ENCODE results near the gene MAT2B.

MAT2B gene

GRCh38 chr5:163506726-163507125 is 1.3 kb downstream of the MAT2B start:
- ChIA-PET POLR2A (ENCODE audit: low non-redundant PET) (interaction anchor here (0.6 to 1.0 kb wide), 2 partner anchors 12 to 46 kb away, joined by 3 to 6 read pairs; partner anchors contain the start of gene HMMR), CTCF (no interaction called here)
- TF ChIP-seq, protein P1, sequence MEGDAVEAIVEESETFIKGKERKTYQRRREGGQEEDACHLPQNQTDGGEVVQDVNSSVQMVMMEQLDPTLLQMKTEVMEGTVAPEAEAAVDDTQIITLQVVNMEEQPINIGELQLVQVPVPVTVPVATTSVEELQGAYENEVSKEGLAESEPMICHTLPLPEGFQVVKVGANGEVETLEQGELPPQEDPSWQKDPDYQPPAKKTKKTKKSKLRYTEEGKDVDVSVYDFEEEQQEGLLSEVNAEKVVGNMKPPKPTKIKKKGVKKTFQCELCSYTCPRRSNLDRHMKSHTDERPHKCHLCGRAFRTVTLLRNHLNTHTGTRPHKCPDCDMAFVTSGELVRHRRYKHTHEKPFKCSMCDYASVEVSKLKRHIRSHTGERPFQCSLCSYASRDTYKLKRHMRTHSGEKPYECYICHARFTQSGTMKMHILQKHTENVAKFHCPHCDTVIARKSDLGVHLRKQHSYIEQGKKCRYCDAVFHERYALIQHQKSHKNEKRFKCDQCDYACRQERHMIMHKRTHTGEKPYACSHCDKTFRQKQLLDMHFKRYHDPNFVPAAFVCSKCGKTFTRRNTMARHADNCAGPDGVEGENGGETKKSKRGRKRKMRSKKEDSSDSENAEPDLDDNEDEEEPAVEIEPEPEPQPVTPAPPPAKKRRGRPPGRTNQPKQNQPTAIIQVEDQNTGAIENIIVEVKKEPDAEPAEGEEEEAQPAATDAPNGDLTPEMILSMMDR (conservative IDR thresholded peaks at IDR 0.05; ENCODE audit: low read depth), result no peak
- DNase-seq (ENCODE audit: low spot score), result peak; percentile 45
- no peak overlapping the region for H3K27ac ChIP-seq

DNA sequence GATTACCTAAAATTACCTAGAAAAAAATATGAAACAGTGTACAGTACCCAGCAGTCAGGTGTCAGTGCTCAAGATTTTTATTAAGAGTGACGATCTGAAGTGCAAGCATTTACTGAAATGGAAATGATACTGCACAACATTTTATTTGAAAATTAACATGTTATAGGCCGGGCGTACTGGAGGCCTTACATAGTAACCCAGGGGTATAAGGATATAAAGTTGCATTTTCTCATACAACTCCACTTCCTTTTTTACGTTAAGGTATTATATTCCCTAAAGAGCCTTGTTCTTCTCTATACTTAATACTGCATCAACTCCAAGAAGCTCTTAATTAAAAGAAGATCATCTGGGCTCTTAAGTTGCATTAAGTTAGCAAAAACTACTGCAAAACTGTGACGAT is 3.3 kb downstream of the MAT2B start:
- POLR2A ChIA-PET (ENCODE audit: low non-redundant PET), result interaction anchor here (1.3 kb wide), 1 partner anchor 48 kb away, joined by 3 read pairs; the partner anchor contains the start of genes HMMR and NUDCD2
- DNase-seq (ENCODE audit: low spot score), result no peak
- CTCF ChIA-PET, result interaction anchor here (1.6 kb wide), 1 partner anchor 48 kb away, joined by 7 read pairs; the partner anchor contains the start of genes HMMR and NUDCD2
- peak overlapping the region; percentile 88 for H3K27ac ChIP-seq
- TF ChIP-seq, protein P1 (conservative IDR thresholded peaks at IDR 0.05; ENCODE audit: low read depth), result no peak

DNA sequence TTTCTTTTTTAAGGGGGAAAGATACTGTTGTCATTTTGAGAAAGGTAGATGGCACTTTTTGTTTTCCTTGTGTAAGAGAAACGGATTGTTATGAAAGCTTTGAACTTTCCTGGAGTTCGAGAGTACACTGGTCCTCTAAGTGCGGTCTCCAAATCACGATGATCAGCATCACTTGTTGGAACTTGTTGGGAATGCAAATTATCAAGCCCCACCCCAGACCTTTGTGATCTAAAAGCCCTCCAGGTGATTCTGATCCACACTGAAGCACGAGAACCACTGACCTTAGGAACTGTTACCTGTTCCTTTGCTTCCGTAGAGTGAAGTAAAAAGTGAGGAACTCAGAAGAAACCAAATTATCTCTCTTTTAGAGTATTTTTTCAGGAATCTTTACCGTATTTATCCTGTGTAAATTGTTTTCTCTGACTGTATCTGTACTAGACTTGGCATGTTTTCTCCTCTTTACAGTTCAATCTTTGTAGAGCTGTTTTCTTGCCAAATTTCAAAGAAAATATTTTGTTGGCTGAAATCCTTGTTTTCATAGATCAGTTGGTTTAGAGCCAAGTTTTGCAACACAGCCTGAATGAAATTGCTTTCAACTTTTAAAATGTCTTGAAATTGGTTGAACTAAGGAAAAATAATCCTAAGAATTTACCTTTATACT is 4.0 kb downstream of the MAT2B start:
- CTCF ChIA-PET, result interaction anchor here (0.6 kb wide), 2 partner anchors 123 to 807 kb away, joined by 3 read pairs; no protein-coding TSS in a partner anchor
- DNase-seq (ENCODE audit: low spot score), result peak; percentile 94
- POLR2A ChIA-PET (ENCODE audit: low non-redundant PET), result interaction anchor here (0.6 to 1.3 kb wide), 2 partner anchors 42 to 49 kb away, joined by 3 to 4 read pairs; partner anchors contain the start of genes HMMR and NUDCD2
- H3K27ac ChIP-seq, result no peak overlapping the region
- TF ChIP-seq, protein P1 (conservative IDR thresholded peaks at IDR 0.05; ENCODE audit: low read depth), result no peak

DNA sequence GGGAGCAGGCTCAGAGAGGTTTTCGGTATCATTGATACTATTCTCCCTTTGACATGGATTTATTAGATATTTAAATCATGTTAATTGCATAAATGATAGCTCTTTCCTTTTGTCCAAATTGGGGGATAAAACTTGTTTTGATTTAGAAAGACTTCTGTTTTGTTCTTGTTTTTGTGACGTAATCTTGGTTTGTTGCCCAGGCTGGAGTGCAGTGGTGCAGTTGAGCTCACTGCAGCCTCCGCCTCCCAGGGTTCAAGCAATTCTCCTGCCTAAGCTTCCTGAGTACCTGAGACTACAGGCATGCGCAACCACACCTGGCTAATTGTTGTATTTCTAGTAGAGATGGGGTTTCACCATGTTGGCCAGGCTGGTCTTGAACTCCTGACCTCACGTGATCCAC is 7.1 kb downstream of the MAT2B start:
- no peak for DNase-seq (ENCODE audit: low spot score)
- CTCF ChIA-PET, result no interaction called here
- TF ChIP-seq, protein P1 (conservative IDR thresholded peaks at IDR 0.05; ENCODE audit: low read depth), result no peak
- peak overlapping the region; percentile 41 for H3K27ac ChIP-seq
- POLR2A ChIA-PET (ENCODE audit: low non-redundant PET), result no interaction called here

- ChIA-PET CTCF (no interaction called here), POLR2A (ENCODE audit: low non-redundant PET) (no interaction called here)
- TF ChIP-seq, protein P1 (conservative IDR thresholded peaks at IDR 0.05; ENCODE audit: low read depth), result no peak
- no peak for DNase-seq (ENCODE audit: low spot score)
- no peak overlapping the region for H3K27ac ChIP-seq
These were observed 19.7 kb downstream of the MAT2B start for GRCh38 chr5:163525096-163525495.

DNA sequence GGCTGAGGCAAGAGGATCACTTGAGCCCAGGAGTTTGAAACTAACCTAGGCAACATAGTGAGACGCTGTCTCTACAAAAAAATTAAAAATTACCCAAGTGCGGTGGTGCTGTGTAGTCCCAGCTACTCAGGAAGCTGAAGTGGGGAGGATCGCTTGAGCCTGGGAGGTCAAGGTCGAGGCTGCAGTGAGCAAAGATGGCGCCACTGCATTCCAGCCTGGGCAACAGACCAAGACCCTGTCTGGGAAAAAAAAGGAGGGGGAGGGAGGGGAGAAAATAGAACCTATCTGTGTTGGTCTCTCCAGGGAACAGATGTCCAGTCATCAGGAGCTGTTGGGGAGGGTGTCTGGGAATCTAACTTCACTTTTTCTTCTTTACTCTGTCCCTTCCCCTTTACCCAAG is 24.3 kb downstream of the MAT2B start:
- no peak overlapping the region for H3K27ac ChIP-seq
- TF ChIP-seq, protein P1 (conservative IDR thresholded peaks at IDR 0.05; ENCODE audit: low read depth), result no peak
- POLR2A ChIA-PET (ENCODE audit: low non-redundant PET), result no interaction called here
- no peak for DNase-seq (ENCODE audit: low spot score)
- CTCF ChIA-PET, result interaction anchor here (0.7 kb wide), 1 partner anchor 223 kb away, joined by 3 read pairs; no protein-coding TSS in a partner anchor

Measured in RWPE1 (cell line).